GM19035 (cell line): ENCODE results near the gene MCC.
"Not testable (repeated sequence)": the region's sequence is repeated elsewhere in the genome, so short reads cannot be mapped to it uniquely, and the experiment has no call there.

Source experiments
- ATAC-seq: cut with Tn5 transposase; IDR thresholded peaks from one replicate; pipeline ENCODE4 v1.9.1; 2021; ENCODE audit not compliant: unreplicated experiment

The MCC gene

DNA sequence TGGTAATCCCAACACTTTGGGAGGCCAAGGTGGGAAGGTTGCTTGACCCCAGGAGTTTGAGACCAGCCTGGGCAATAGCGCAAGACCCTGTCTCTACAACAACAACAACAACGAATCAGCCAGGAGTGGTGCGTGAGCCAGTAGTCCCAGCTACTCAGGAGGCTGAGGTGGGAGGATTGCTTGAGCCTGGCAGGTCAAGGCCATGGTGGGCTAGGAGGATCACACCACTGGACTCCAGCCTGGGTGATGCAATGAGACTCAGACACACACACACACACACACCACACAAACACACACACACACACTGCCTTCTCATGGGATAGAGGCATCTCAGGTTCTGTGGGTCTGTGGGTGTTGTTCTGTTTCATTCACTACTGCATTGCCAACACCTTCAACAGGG is 396.6 kb downstream of the MCC start:
- no peak for ATAC-seq

DNA sequence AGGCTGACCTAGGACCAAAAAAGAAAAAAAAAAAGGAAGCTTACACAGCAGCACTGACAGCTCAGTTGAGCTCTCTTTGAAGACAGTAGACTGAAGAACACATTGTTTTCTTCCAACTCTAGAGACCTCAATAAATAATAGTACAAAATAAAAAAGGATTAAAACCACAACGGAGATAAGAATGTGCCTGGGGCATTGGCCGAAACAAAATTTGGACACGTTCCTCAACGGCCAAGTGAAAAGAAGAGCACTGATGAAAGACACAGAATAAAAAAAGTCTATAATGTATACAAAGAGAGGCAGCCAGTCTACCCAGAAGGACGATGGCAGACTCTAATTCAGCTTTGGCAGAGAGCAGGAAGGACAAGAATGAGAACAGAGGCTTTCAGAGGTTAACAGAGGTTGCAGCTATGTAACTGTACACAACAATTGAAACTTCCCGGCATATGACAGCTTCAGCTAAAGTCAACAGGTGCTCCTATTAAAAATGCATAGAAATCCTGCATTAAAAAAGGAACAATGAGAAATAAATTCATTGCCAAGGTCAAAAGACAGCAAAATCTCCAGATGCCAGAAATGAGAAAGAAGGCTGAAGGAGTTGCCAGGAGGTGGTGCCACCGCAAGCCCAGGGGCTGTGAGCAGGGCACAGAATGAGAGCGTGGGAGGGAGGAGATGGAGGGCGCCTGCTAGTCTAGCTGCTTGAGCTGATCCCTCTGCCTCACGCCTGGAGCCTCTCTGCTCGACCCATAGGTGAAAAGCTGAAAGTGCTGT is 397.7 kb downstream of the MCC start:
- no peak for ATAC-seq

DNA sequence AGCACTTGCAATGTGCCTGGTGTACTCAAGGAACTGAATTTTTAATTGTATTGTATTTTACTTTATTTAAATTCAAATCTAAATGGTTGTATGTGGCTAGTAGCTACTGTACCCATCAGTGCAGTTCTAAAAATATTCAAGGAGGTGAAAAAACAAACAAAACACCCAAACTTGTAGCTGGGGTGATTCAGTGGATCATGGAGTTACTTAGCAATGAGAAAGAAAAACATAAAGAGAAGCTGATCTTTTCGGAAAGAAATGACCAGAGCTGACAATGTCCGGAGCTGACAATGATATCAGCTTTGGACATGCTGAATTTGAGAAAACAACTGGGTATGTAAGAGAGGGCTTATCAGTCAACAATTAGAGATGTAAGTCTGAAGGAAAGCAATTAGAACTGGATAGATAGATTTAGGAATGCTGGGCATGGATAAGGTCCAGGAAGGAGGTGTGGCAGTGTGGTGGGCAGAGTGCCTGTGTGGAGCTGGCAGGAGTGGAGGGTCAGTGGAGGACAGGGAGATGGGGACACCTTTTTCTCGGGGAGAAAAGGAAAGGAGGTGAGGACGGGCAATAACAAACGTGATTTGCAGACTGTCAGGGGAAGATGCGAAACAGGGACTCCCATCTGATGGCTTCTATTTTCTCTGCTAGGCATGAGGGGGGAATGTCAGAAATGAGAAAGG is 398.5 kb downstream of the MCC start:
- ATAC-seq = no peak

DNA sequence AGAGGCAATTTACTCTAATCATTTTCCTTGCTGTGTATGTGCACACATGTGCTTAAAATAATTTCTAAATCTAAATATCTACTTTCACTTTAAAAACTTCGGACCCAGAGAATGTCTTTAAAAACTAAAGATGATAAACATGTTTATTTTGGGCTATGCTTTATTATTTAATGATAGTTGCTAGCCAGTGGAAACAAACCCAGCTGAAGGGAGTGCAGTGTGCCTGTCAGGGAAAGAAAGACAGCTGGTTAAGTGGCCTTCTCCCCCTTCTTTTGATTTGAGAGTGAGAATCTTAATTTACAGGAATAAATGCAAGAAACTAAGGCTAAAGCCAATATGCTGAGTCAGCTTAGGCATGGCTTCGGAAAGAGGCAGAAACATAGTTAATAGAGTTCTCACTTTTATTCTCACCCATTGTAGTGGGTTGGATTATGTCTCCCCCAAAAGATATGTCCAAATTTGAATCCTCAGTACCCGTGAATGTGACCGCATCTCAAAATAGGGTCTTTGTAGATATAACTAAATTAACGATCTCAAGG is 400.2 kb downstream of the MCC start:
- no peak for ATAC-seq

DNA sequence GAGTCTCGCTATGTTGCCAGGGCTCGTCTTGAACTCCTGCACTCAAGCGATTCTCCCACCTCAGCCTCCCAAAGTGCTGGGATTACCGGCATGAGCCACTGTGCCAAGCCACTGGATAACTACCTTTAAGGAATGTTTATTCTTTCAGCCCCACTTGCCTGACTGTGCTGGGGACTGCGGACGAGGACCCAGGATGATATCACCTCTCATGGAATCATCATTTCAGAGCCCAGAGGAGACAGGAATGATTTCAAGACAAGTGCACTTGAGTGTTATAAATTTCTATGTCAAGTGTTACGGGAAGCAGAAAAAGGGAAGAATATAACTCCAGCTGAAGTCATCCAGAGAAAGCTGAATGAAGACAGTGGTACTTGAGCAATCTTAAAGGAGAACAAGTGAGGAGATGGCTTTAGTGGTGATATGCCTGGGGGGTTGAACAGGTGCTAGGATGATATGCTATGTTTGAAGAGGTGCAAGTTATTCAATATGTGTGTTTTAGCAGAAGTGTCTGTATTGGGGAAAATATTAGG is 402.3 kb downstream of the MCC start:
- no peak for ATAC-seq

DNA sequence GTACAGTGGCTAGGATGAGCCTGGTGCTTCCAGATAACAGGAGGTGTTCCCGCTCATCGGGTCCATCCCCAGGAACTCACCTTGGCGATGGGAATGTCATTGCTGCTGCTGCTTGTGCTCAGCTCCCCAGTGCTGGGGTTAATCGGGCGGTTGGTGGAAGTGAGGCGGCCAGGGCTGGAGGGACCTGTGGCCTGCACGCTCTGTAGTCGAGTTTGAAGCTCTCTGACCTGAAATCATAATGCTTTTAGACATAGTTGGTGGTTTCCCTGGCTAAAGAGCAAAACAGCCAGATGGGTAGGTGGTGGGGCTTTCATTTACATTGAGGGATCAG is 403.2 kb downstream of the MCC start:
- ATAC-seq = no peak

DNA sequence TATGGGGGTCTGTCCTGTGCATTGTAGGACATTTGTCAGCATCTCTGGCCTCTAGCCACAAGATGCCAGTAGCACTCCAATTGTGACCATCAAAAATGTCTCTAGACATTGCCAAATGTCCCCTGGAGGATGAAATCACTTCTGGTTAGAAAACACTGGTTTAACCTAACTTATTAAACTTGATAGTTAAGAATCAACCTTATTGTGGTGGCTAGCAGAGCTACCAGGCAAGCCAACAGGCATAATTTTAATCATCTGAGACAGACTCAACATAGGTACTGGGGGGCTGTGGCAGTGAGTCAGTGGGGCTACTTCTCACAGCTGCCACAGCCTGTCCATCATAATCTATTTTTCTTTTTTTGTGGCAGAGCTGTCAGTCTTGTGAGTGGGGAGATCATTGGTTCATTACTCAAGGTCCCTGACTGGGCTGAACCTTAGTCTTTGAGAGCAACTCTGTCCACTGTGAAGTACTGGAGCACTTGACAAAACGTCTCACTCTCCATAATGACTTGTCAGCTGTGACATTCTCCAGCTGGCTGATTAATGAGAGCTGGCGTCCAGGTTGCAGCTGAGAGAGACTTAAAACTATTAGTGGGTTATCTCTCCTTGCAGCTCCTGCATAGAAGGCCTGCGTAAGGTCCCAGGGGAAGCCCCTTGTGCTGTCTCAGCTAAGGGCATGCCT is 403.7 kb downstream of the MCC start:
- no peak for ATAC-seq

DNA sequence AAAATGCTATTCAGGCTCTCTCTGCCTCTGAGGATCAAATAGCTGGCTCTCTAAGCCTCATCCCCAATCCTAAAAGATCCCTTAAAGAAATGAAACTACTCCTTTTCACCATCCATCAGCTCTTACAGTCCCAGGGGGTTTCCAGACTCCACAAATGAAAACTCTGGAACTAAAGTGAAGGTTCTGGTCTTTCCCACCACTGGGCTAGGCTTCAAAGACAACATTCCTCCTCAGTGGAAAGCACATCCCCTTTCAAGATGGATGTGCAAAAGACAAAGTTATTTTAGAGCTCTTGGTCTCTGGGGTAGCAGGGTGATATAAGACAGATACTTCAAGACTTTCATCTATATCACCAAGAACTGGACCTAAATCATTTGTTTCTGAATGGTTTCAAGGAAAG is 404.8 kb downstream of the MCC start:
- ATAC-seq = no peak

DNA sequence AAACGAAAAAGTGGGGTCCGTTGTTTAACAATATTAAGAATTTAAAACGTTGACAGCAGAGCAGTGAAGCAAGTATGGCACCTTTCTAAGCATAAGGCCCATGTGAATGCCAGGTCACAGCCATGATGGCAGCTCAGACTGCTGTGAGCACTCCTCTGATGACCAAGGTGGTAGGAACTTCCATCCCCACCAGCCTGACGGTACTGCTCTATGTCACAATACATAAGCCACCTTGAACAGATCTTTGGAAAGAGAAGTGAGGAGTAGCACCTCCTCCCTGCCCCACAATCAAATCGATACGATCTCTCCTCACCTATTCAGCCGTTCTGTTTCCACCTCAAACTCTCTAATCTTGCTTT is 405.7 kb downstream of the MCC start:
- no peak for ATAC-seq

DNA sequence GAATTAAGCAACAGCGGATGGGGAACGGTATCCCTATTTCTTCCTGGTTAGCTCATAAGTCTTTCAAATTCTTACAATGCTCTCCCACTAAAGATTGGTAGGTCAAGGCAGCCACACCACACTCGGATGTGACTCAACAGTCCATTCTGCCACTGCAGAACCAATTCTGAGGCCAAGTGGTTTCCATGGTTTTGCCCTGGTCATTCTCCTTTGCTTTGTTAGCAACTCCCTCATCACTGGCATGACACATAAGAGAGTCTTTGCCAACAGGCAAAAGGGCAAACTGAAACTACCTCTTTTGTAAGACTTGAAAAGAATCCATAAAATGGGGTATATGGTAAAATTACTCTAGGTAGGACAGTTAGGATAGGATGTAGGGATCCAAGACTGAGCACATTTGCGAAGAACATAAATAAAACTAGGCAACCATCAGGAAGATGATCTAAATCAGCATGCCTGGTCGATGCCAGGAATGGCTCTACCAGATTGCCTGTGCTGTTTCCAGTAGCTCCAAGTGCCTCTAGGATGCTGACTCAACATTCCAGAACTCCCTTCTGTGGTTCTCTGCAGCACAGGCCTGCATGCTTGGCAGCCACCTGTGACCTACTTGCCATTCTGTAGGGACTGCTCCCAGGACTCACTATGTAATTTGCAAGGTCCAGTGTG is 406.2 kb downstream of the MCC start:
- no peak for ATAC-seq

DNA sequence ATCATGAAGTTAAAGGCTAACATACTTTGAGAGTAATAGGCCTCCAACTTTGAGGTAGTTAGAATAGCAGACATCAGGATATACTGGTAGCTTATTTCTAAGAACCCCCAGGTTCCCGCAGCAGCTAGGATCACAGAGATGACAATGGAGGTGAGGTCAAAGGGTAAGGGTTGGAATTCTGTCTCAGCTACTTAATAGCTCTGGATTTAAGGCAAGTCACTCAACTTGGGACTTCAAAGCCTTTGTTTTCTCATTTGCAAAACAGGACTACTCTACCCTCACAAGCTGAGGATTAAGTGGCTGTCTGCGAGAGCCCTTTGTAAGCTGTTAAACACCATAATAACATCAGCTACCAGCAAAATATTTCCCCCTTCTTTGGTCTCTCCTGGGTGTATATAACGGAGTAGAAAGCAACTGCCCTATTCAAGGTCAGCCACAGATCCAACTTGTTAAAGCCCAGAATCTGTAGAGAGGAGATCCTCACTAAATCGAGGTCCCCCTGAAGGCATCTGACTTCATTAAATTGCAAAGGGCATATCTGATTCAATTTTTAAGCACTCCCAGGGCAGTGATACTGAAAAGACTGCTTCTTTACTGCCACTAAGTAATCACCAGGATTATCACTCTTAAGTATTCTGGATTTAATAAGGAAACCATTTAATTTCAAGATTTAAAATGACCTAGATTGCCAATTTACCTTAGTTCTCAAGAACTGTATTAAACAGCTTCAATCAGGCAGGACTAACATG is 407.0 kb downstream of the MCC start:
- ATAC-seq = no peak

DNA sequence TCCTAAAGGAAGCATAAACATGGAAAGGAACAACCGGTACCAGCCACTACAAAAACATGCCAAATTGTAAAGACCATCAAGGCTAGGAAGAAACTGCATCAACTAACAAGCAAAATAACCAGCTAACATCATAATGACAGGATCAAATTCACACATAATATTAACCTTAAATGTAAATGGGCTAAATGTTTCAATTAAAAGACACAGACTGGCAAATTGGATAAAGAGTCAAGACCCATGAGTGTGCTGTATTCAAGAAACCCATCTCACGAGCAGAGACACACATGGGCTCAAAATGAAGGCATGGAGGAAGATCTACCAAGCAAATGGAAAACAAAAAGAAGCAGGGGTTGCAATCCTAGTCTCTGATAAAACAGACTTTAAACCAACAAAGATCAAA is 411.6 kb downstream of the MCC start:
- not testable (repeated sequence) for ATAC-seq

DNA sequence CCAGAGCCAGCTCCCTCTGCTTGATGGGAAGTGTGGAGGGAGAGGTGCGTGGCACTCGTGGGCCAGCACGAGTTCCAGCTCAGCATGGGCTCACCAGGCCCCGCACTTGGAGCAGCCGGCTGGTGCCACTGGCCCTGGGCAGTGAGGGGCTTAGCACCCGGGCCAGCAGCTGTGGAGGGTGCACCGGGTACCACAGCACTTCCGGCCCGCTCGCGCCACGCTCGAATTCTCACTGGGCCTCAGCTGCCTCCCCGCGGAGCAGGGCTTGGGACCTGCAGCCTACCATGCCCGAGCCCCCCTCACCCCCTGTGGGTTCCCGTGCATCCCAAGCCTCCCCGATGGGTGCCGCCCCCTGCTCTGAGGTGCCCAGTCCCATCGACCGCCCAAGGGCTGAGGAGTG is 413.2 kb downstream of the MCC start:
- ATAC-seq = no peak

DNA sequence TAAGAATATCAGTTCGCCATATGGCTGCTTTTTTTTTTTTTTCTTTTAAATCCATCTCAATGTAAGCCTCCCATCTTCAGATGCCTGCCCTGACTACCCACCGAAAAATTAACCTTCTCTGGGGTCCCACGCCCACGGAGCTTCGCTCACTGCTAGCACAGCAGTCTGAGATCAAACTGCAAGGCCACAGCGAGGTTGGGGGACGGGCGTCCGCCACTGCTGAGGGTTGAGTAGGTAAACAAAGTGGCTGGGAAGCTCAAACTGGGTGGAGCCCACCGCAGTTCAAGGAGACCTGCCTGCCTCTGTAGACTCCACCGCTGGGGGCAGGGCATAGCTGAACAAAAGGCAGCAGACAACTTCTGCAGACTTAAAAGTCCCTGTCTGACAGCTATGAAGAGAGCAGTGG is 414.6 kb downstream of the MCC start:
- ATAC-seq = not testable (repeated sequence)

DNA sequence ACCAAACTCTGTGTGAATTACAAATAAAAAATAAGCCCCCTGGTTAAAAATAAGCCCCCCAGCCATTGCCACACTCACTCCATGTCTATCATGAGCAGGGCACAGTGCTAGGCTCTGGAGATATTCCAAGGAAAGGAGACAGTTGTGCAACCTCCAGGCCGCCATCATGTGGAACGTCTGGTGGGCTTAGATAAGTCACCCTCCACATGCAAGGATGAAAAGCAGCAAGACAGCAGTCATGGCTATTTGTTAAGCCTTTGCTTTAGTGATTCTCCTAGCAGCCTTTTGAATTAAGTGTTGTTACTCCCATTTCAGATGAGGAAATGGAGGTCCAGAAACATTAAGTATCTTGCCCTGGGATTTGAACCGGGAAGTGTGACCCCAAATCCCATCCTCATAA is 416.9 kb downstream of the MCC start:
- ATAC-seq = no peak

DNA sequence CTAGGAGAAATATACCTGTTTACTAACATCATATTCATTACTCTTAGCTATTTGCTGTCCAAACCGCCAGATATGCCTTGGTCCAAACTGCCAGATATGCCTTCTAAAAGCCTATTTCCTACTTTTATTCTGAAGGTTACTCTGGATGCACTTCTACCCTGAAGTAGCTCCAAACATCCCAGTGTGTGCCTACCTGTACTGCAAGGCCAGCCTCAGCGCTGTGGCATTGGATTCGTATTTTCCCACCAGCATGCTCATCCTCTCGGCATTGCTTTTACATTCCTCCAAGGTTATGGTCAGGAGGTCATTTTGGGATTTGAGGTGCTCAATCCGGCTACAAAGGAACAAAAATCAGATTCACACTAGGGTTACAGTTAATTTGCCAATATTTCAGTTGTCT is 417.4 kb downstream of the MCC start:
- no peak for ATAC-seq

DNA sequence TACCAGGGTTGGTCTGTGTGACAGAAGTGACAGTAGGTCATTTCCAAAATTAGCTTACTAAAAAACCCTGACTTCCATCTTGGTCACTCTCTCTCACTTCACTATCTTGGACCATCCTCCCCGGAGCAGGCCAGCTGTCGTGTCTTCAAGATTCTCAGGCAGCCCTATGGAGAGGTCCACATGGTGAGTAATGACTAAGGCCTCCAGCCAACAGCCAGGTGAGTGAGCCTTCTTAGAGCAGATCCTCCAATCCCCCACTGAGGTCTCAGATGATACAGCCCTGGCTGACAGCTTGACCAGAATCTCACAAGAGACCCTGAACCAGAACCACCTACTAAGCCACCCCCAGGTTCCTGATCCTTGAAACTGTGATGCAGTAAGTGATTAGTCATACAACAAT is 419.7 kb downstream of the MCC start:
- ATAC-seq = no peak

DNA sequence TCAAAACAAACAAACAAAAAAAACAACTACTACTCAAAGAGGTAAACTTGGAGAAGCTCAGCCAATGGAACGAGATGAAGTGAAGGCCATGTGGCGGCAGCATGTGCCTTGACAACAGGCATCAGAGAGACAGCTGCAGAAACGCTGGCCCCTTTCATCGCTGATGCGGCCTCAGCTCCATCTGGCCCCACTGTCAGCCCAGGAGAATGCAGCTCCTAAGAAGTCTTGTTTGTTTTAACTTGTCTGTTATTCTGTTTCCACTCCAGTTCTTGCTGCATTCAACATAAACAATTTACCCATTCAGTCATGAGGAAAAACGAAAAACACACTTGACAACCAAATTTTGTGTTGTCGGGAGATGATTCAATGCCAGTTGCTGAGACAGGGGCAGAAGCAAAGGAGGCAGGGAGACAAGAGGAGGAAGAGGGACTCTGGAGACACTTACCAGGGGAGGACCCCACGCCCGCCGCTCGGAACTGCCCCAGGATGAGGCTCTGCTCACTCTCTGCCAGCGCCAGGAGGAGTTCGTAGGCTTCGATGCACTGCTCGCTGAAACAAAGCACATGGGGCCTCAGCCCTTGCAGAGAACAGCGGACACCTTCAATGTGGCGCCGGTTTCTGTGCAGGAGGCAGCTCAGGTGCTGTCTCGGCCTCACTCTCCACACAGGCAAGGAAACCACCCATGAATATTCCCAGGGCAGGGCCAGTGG is 420.5 kb downstream of the MCC start:
- ATAC-seq = no peak

DNA sequence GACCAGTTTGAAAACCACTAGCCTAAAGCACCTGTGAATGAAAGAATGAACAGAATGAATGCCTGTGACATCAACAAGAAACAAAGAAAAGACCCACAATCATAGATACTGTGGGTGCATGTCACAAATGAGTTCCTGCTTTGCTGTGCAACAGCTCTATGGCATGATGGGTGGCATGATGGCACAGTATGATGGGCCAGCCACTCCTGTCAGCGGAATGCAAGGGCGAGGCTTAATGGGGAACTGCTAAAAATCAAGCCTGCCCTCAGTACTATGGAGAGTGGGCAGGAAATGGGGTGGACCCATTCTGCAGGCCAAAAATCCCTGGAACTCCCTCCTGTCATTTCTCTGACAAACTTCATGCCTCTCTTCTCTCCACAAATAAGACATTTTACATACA is 422.6 kb downstream of the MCC start:
- ATAC-seq = no peak

DNA sequence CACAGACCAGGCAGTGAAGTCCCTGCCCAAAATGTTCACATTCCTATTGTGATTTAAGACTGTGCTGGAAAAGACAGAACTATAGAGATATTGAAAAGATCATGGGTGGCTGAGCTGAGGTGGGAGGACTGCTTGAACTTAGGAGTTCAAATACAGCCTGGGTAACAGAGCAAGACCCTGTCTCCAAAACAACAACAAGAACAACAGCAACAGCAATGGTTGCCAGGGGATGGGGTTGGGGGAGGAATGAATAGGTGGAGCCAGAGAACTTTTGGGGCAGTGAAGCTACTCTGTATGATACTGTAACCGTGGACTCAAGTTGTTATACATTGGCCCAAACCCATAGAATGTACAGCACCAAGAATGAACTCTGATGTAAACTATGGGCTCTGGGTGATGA is 423.4 kb downstream of the MCC start:
- ATAC-seq = no peak
